ENCODE results near the gene ENTPD2.

Gene ENTPD2

DNA sequence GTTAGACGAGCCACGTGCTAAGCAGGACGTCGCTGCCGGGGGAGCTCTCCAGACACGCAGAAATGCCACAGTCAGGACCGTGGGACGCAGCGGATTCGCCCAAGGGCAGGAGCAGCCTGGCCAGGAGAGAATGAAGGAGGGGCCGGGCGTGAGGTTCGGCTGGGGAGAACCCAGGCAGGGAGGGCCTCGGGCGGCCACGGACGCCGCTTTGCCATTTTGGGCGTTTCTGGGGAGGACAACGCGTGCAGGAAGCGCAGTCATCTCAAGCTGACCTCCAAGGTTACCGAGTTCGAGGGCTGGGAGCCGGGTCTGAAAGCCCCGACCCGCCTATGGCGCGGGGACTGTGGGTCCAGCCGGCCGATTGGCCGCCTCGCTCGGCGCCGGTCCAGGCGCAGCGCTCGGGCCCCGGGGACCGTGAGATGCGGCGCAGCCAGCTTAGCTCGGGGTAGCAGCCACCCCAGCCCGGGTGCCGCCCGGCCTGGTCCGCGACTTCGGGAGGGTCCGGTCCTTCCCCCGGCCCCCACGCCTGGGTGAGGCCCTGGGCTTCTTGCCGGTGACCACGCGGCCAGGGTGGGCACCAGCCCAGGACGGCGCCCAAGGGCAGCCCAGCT, 32.2 kb upstream of the ENTPD2 start:
- TF ChIP-seq, protein P1, sequence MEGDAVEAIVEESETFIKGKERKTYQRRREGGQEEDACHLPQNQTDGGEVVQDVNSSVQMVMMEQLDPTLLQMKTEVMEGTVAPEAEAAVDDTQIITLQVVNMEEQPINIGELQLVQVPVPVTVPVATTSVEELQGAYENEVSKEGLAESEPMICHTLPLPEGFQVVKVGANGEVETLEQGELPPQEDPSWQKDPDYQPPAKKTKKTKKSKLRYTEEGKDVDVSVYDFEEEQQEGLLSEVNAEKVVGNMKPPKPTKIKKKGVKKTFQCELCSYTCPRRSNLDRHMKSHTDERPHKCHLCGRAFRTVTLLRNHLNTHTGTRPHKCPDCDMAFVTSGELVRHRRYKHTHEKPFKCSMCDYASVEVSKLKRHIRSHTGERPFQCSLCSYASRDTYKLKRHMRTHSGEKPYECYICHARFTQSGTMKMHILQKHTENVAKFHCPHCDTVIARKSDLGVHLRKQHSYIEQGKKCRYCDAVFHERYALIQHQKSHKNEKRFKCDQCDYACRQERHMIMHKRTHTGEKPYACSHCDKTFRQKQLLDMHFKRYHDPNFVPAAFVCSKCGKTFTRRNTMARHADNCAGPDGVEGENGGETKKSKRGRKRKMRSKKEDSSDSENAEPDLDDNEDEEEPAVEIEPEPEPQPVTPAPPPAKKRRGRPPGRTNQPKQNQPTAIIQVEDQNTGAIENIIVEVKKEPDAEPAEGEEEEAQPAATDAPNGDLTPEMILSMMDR (IDR thresholded peaks at IDR 0.05; ENCODE audit: low read depth, low read length), result no peak
- DNase-seq (ENCODE audit: low read depth, low spot score), result peak; percentile 28
- peak overlapping the region; percentile 82 for H3K4me3 ChIP-seq (ENCODE audit: low read depth, low read length)
- in situ Hi-C loops (cut with HindIII; ENCODE audit: low sequenced_read_pairs), result no loop called here

DNA sequence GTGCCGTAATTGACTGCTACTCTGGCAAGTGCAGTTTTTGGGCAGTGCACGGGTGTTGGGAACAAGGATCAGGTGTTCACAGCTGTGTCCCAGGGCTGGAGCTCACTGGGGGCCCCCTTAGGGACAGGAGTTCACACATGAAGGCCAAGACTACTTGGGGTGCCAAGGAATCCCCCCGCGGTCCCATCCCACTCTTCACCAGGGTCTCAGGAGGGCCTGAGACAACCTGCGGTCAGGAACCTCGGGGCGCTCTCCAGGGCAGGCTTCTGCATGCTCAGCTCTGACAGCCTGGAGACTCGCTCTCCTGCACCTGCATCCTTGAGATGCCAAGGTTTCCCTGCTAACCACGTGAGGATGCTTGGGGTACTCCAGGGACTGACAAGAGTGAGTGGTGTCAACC, 30.7 kb upstream of the ENTPD2 start:
- TF ChIP-seq, protein P1 (IDR thresholded peaks at IDR 0.05; ENCODE audit: low read depth, low read length), result no peak
- H3K4me3 ChIP-seq (ENCODE audit: low read depth, low read length), result no peak overlapping the region
- no peak for DNase-seq (ENCODE audit: low read depth, low spot score)
- in situ Hi-C loops (cut with HindIII; ENCODE audit: low sequenced_read_pairs), result no loop called here

GRCh38 chr9:137083394-137084004, 29.6 kb upstream of the ENTPD2 start:
- in situ Hi-C loops (cut with HindIII; ENCODE audit: low sequenced_read_pairs), result no loop called here
- TF ChIP-seq, protein P1 (IDR thresholded peaks at IDR 0.05; ENCODE audit: low read depth, low read length), result no peak
- DNase-seq (ENCODE audit: low read depth, low spot score), result peak; percentile 96
- H3K4me3 ChIP-seq (ENCODE audit: low read depth, low read length), result no peak overlapping the region

- H3K4me3 ChIP-seq (ENCODE audit: low read depth, low read length), result no peak overlapping the region
- in situ Hi-C loops (cut with HindIII; ENCODE audit: low sequenced_read_pairs), result no loop called here
- DNase-seq (ENCODE audit: low read depth, low spot score), result no peak
- TF ChIP-seq, protein P1 (IDR thresholded peaks at IDR 0.05; ENCODE audit: low read depth, low read length), result no peak
Observed at GRCh38 chr9:137082925-137083290, 29.0 kb upstream of the ENTPD2 start.

DNA sequence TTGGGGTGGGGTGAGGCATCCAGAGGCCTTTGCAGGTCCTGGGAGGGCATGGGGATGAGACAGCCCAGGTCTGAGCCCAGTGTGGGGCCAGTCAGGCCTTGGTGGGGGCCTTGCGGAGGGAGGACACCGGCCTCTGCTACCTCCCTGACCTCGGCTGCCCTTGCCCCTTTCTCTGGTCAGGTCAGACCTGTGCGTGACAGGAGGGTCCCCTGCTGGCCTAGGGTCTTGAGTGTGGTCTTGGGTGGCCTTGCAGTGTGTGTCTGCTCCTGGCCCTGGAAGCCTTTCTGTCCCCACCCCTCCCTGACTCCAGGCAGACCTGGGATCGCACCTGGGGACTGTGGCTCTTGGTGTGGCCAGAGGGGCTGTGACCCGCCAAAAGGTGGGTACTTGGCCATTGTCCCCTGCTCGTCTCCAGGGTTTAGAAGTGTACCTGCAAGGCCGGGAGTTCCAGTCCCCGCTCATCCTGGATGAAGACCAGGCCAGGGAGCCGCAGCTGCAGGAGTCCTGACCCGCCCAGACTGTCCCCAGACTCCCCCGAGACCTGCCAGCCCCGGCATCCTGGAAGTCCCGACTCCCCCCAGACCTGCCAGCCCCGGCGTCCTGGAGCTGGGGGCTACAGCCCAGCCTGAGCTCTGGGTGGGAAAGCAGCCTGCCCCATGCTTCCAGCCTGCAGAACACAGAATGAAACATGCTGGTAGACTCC, 28.5 kb upstream of the ENTPD2 start:
- H3K4me3 ChIP-seq (ENCODE audit: low read depth, low read length), result no peak overlapping the region
- no peak for DNase-seq (ENCODE audit: low read depth, low spot score)
- in situ Hi-C loops (cut with HindIII; ENCODE audit: low sequenced_read_pairs), result no loop called here
- TF ChIP-seq, protein P1 (IDR thresholded peaks at IDR 0.05; ENCODE audit: low read depth, low read length), result no peak

DNA sequence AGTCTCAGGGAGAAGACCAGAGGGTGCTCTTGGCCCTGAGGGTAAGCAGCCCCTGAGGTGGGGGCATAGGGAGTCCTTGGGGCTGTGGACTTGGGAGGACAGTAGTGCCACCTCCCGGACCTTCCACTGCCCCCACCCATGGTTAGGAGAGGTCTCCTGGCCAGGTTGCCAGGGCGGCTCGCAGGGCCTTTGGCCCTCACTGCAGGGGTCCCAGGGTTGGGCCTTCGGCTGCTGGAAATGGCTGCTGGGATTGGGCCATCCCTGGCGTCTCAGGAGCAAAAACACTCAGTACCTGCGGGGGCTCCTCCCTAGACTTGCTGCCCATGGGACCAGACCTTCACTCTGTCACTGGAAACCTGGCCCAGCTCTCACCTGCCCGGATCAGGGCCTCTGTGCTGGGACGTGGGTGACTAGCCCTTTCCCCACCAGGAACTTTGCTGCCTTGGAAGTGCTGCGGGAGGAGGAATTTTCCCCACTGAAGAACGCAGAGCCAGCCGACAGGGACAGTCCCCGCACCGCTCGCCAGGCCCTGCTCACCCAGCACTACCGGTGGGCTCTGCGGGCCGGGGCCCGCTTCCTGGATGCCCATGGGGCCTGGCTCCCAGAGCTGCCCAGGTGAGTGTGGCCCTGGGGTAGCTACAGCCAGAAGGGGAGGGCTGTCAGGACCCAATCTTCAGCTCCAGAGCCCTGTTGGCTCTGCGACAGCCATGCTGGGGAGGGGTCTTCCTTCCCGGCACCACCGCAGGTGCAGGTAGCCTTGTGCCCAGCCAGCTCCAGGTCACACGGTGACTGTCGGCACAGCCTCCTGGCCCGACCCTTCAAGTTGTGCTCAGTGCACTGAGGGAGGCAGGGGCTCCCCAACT, 26.6 kb upstream of the ENTPD2 start:
- TF ChIP-seq, protein P1 (IDR thresholded peaks at IDR 0.05; ENCODE audit: low read depth, low read length), result no peak
- DNase-seq (ENCODE audit: low read depth, low spot score), result no peak
- no peak overlapping the region for H3K4me3 ChIP-seq (ENCODE audit: low read depth, low read length)
- in situ Hi-C loops (cut with HindIII; ENCODE audit: low sequenced_read_pairs), result no loop called here
